CD1c-positive myeloid dendritic cell (primary cell): ENCODE results near the gene EXOC6B.
A peak's percentile ranks its signal among the peaks of the same experiment; 100 is the strongest.

Experiments
- DNase-seq: peaks from one replicate; pipeline ENCODE4 v3.0.0-alpha.2; 2016; ENCODE audit errors: extremely low spot score

The EXOC6B gene

DNA sequence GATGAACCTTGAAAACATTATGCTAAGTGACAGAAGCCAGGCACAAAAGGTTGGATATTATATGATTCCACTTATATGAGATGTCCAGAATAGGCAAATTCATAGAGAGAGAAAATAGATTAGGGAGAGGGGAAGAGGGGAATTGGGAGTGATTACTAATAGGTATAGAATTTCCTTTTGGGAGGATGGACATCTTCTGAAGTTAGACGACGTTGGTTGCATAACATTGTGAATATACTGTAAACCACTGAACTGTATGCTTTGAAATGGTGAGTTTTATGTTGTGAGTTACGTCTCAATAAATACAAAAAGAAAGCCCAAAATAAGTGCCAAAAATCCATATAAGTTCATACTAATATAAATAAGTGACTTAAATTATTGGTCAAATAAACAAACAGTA is 659.6 kb downstream of the EXOC6B start:
- no peak for DNase-seq

GRCh38 chr2:72165792-72166191 is 660.0 kb downstream of the EXOC6B start:
- no peak for DNase-seq

GRCh38 chr2:72162574-72162973 is 663.3 kb downstream of the EXOC6B start:
- DNase-seq: no peak

DNA sequence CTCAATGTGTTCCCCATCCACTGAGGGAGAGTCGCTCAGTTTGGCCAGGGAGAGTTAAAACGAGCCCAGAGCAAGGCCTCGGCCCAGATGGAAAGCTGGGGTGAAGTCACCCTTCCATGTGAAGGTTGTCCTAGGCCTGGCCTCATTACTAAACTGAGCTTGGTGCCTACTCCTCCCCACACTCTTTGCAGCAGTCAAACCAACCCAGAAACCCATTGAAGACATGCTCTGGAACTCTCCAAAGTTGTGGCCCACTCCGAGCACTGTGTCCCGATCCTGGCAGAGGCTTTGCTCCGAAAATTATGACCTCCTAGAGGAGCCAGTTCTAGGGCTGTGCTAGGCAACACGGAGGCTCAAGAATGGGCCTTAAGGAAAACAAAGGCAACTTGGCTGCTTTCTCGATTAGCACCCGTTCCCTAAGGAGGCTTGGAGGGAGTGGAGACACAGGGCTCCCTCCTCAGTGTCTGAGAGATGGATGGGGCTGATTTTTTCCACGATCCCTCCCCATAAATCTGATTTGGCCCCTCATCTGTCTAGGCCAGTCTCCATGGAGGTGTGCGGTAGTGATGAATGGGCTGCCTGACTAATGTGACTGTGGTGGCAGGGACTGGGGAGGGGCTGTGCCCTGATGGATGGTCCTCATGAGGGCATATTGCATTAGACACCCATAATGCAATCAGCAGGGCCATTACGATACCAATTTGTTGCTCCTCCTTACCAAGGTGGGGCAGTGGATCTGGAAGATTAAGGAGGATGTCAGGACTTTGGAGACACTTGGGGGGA is 666.4 kb downstream of the EXOC6B start:
- no peak for DNase-seq

DNA sequence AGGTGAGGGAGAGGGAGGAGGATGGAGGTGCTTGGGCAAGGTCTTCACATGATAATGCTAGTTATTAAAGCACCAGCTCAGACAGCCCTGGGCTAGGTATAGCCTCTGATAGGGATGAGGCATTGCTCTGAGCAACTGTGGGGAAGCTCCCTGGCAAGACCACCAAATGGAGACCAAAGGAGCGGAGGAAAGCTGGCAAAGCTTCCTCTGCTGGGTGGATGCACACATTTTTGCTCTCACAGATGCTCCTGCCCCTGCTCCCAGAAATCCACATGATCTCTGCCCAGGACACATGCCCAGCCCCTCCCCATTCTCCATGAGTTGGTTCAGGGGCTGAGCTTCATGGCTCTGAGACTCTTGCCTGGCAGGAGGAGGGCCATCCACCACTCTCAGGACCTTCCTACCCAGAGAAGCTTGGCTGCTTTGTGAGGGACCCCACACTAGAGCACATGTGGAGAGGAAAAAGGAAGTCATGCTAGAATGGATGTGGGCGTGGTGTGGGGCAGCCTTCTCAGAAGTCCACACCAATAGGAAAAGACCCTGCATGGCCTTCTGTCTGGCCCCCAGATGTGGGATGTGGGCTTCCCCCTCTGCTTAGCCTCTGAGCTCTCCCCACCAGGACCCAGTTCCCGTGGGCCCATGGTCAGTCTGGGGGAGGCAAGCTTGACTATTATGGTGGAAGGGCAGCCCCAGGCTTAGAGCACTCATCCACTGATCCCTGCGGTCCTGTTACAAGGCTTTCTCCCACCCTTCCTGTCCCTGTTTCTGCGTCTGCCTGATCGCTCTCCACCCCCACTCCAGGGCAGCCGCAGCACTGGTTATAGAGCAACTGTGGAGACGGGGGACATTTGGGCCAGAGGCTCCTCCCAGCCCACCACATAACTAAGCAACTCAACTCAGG is 667.7 kb downstream of the EXOC6B start:
- DNase-seq: no peak

DNA sequence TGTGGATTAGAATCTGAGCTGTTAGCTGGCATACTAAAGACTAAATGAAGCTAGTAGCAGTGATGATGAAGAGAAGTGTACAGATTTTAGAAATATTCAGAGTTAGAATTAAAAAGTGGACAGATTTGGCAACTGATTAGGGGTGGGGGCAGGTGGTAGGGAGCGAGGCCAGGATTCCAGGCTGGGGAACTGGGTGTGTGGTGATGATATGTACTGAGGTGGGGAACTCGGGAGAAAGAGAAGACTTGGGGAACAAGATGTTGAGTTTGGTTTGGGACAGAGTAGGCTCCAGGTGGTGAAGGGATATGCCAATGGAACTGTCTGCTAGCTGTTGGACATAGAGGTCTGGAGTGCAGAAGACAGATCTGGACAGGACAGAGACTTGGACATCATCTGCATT is 669.0 kb downstream of the EXOC6B start:
- no peak for DNase-seq

- no peak for DNase-seq
Measured at GRCh38 chr2:72155737-72156136, 670.1 kb downstream of the EXOC6B start.

DNA sequence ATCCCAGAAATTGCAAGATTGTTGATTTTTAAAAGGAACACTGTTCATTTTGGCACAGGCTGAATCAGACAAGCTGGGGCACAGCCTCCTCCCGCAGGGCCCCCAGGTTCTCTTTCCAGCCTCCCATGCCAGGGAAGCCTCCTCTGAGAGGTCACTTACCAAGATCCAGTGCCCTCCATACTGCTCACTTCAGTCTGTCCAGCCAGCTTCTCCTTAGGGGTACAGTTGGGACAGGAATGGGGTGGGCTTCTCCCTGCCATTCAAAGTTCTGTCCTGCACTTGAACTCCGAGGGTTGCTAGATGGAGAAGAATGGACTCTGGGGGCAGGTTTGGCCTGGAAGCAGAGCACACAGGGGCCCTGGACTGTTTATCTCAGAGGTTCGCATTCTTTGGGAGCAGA is 670.7 kb downstream of the EXOC6B start:
- no peak for DNase-seq

DNA sequence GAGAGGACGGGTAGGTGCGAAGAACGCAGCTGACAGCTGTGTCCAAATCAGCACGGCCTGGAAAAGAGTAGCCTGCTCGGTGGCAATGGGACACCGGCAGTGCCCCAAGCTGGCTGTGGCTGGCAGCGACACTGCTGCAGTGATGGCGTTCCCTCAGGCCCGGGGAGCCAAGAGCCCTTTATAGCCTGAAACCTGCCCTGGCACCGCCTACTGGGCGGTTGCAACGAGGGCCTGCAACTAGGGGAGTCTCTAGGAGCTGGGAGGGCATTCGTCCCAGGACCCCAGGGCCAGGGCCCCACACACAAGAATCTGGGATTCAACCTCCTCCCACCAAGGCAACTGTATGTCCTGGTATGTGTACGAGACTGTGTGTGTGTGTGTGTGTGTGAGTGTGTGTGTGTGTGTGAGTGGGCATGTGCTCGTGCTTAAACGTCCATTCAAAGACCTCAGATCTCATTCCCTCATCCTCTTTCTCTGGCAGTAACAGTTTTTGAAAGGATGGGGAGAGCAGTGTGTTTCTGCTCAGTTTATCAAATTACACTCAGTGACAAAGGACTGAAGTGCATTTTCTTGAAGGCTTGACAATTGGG is 671.4 kb downstream of the EXOC6B start:
- no peak for DNase-seq

- DNase-seq: no peak
Measured at GRCh38 chr2:72153924-72154323, 671.9 kb downstream of the EXOC6B start.

DNA sequence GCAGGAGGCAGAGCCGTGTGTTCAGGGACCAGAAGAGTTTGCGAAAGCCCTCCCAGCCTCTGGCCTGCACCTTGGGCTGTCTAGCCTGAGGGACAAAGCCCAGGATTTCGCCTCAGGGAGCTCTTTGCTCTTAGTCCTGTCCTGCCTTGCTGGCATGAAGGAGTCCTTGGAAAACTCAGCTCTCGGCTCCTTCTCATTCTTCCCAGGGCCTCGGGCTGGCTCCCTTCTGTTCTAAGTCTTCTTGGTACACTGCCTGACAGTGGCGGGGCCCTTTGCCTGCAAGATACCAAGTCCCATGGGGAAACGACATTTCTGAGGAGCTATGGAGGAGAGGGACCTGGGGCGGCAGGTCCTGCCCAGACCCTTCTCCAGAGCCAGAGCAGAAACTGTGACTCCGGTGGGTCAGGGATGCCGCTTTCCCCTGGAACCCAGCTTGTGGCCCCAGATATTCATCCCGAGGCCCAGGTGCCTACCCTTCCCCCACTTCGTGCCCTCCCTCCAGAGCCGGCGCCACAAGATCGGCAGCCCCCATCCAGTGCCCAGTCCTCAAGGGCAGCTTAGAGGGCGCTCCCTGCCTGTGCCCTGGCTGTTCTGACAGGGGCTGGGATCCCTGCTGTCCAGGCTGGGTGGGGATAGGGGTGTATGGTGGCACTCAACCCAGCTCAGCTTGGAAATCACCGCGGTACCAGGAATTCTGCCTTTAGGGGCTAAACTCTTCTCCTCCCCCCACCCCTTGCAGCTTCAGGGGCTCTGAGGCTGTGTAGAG is 672.6 kb downstream of the EXOC6B start:
- DNase-seq: no peak

DNA sequence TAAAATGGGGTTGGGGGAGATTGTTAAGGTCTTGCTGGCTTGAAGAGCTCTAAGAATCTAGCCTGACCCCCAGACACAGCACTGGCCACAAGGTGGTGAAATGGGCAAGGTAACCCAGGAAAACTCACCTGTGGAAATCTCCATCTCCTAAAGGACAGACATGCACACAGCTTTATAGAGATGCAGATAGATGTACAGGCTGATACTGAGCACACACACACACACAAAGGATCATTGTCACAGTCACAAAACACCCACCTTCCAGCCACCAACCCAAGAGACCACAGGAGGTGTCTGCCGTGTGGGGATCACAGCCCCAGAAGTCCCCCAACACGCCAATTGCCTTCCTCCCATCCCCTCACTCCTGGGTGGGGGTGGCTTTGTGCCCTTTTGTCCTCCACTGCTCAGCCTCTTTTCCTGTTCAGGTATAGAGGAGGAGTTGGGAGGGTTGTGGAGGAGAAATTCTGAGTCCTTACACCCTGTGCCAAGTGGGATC is 674.9 kb downstream of the EXOC6B start:
- no peak for DNase-seq

DNA sequence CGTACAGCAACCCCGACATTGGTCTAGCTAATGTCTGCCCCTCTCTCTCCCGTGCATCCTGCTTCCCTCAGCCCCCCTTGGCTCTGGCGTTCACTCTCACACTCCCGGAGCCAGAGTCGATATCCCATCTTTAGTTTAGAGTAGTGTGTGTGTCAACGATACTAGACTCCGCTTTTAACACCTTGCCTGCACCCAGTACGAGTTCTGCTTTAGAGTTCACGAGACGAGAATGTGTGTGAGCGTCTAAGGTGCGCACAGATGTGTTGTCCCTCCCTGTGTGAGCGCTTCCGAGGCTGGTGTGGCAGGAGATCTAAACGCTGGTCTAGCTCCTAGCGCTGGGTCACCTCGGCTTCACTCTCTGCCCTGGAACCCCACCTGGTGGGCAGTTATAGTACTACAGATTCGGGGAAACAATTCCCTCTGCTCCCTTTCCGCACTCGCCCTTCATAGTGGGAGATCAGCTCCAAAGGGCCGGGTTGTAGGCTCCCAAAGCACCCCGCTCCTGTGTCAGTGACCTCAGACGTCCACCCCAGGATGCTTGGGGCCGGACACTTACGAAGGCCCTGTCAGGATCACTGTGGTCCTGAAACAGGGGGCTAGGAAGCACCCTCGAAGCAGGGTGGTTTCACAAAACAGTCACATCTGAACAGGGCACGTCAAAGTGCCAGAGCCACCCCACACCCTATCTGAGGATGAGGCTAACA is 675.5 kb downstream of the EXOC6B start:
- peak; percentile 61 for DNase-seq

- DNase-seq: no peak
Measured at GRCh38 chr2:72149556-72150156, 676.2 kb downstream of the EXOC6B start.

- peak; percentile 4 for DNase-seq
Measured at GRCh38 chr2:72148837-72149555, 676.8 kb downstream of the EXOC6B start.

DNA sequence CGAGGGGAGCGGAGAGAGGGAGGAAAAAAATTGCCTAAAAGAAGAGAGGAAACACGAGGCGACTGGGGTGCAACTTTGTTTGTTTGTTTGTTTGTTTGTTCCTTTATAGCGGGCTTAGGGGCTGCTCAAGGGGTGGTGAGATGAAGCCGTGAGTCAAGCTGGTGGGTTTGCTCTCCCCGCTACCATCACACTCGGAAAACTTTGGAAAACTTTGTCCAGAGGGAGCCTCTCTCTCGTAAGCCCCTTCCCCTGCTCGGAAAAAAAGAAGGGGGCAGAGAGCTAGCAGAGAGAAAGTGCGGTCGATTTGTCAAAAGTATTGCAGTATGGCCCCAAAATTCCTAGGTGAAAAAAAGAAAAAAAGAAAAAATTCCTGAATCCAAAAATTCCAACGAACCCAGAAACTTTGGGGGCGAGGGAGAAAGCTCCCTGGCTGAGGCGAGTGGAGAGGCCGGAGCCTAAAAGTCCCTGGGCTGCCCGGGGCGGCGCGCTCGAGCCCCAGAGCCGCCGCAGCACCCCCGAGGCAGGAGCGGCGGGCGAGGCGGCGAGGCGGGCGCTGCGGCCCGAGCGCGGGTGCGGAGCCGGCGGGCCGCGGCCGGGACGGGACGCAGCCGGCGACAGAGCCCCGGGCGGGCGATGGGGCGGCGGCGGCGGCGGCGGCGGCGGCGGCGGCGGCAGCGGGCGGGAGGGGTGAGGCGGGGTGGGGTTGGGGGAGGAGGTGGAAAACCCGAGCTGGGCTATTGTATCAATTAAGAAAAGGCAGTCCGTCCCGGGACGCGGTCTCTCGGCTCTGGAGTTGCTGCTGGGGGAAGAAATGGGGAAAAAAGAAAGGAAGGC is 677.6 kb downstream of the EXOC6B start:
- no peak for DNase-seq

DNA sequence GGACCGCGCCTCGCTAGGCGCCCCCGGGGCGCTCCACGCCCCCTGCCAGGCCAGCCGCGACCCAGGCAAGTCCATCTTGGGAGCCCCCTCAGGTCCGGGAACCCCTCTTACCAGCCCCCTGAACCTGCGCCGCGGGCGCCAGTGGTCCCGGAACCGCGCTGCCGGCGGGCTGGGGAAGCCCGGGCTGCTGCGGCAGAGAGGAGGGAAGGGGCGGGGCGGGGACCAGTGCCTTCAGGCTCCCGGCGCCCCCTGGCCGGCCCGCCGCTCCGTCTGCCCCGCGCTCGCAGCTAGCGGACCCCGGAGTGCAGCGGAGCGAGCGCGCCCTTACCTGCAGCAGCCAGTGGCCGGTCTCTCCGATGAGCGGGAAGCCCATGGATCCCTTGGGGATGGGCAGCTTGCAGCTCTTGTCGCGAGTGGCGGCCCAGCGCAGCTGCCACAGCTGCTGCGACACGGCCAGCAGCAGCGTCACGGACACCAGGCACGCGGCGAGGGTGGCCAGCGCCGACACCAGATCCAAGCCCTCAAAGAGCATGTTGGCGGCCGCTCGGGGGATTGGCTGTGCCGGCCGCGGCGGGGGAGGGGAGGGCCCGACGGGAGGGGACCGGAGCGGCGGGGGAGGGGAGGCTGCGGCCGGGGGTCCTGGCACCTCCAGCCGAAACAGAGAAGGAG is 678.4 kb downstream of the EXOC6B start, which contains the start of gene CYP26B1:
CYP26B1 (minus strand) TSS at position 560 of the 669 bp plus-strand sequence; CDS start at position 532, 28 bp downstream.
- DNase-seq: no peak
